22Rv1 (cell line): Measurements from ENCODE around the gene E2F8.

Source experiments
- CTCF ChIP-seq: fragments of 450-650 bp; IDR thresholded peaks from 2 replicates; pipeline ENCODE4 v1.5.1; 2017; ENCODE audit warnings: mild to moderate bottlenecking
- ZFX ChIP-seq: fragments of 450-650 bp; IDR thresholded peaks from 2 replicates; pipeline ENCODE4 v1.6.1; 2017; ENCODE audit warnings: antibody characterized with exemption, borderline replicate concordance

GRCh38 chr11:19187833-19188258, 52.9 kb downstream of the E2F8 start:
- TF ChIP-seq ZFX (no peak), CTCF (no peak)
